ENCODE results near the gene ITSN1.

The ITSN1 gene

DNA sequence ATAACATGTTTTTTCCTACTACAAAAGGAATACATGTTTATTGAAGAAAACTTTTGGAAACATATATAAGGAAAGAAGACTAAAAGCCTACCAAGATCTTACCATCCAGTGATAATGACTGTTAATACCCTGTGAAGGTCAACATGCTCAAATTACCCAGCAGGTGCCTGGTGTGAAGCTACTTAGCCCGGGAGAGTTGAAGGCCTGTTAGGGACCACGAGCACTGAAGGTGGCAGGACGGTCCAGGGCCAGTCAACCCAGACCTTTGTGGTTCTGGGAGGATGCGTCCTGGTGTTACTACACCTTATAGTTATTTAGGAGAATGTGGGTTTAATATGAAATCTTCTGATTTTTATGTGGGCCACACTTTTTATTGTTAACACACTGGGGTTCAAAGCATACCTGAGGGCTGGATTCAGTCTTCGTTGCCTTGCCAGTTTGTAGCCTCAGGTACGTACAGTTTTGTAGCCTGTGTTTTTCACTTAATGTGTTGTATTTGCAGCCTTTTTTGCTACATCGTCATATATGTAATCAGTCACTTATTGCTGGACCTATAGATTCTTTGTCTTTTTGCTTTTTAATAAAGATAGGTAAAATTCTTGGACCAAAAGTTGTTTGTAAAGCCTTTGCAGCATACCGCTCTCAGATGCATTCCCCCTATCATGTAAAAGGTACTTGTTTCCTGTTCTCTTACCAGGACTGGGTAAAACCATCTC is 9.8 kb downstream of the ITSN1 start:
- no peak for ATAC-seq

DNA sequence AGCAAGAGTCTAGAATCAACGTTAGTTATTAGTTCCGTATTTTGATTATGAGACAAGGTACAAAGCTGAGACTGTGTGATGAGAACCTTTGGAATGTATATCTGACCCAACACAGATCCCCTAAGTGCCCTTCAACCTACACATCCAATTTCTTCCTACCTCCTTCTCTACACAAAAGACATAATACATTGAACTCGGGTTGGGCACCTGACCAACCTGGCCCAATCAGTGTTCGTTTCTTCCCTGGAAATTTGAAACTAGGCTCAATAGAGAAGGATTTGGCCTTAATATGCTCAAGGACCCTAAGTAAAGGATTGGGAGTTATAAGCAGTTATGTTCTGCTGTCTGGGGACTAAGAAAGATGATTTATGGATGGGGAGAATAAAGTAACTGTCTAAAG is 12.1 kb downstream of the ITSN1 start:
- no peak for TF ChIP-seq ZNF70 (CRISPR knock-in tag; IDR thresholded peaks at IDR 0.05)
- TF ChIP-seq, protein P1, sequence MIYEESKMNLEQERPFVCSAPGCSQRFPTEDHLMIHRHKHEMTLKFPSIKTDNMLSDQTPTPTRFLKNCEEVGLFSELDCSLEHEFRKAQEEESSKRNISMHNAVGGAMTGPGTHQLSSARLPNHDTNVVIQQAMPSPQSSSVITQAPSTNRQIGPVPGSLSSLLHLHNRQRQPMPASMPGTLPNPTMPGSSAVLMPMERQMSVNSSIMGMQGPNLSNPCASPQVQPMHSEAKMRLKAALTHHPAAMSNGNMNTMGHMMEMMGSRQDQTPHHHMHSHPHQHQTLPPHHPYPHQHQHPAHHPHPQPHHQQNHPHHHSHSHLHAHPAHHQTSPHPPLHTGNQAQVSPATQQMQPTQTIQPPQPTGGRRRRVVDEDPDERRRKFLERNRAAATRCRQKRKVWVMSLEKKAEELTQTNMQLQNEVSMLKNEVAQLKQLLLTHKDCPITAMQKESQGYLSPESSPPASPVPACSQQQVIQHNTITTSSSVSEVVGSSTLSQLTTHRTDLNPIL (CRISPR knock-in tag; IDR thresholded peaks at IDR 0.05; ENCODE audit: low read depth), result no peak
- no peak for TF ChIP-seq BACH2 (CRISPR knock-in tag; IDR thresholded peaks at IDR 0.05; ENCODE audit: borderline replicate concordance)
- TF ChIP-seq ARNTL (CRISPR knock-in tag; IDR thresholded peaks at IDR 0.05; ENCODE audit: borderline replicate concordance, low read depth), result no peak
- TF ChIP-seq ZFP30 (CRISPR knock-in tag; IDR thresholded peaks at IDR 0.05), result no peak
- TF ChIP-seq, protein P2, sequence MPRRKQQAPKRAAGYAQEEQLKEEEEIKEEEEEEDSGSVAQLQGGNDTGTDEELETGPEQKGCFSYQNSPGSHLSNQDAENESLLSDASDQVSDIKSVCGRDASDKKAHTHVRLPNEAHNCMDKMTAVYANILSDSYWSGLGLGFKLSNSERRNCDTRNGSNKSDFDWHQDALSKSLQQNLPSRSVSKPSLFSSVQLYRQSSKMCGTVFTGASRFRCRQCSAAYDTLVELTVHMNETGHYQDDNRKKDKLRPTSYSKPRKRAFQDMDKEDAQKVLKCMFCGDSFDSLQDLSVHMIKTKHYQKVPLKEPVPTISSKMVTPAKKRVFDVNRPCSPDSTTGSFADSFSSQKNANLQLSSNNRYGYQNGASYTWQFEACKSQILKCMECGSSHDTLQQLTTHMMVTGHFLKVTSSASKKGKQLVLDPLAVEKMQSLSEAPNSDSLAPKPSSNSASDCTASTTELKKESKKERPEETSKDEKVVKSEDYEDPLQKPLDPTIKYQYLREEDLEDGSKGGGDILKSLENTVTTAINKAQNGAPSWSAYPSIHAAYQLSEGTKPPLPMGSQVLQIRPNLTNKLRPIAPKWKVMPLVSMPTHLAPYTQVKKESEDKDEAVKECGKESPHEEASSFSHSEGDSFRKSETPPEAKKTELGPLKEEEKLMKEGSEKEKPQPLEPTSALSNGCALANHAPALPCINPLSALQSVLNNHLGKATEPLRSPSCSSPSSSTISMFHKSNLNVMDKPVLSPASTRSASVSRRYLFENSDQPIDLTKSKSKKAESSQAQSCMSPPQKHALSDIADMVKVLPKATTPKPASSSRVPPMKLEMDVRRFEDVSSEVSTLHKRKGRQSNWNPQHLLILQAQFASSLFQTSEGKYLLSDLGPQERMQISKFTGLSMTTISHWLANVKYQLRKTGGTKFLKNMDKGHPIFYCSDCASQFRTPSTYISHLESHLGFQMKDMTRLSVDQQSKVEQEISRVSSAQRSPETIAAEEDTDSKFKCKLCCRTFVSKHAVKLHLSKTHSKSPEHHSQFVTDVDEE (CRISPR knock-in tag; IDR thresholded peaks at IDR 0.05), result no peak
- TF ChIP-seq ZC3H10 (CRISPR knock-in tag; IDR thresholded peaks at IDR 0.05), result no peak
- TF ChIP-seq, protein P3, sequence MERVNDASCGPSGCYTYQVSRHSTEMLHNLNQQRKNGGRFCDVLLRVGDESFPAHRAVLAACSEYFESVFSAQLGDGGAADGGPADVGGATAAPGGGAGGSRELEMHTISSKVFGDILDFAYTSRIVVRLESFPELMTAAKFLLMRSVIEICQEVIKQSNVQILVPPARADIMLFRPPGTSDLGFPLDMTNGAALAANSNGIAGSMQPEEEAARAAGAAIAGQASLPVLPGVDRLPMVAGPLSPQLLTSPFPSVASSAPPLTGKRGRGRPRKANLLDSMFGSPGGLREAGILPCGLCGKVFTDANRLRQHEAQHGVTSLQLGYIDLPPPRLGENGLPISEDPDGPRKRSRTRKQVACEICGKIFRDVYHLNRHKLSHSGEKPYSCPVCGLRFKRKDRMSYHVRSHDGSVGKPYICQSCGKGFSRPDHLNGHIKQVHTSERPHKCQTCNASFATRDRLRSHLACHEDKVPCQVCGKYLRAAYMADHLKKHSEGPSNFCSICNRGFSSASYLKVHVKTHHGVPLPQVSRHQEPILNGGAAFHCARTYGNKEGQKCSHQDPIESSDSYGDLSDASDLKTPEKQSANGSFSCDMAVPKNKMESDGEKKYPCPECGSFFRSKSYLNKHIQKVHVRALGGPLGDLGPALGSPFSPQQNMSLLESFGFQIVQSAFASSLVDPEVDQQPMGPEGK (CRISPR knock-in tag; IDR thresholded peaks at IDR 0.05; ENCODE audit: borderline replicate concordance), result no peak
- no peak for TF ChIP-seq PPARA (CRISPR knock-in tag; IDR thresholded peaks at IDR 0.05; ENCODE audit: borderline replicate concordance)
- no peak for ATAC-seq

More for the DNA sequence above, 9.8 kb downstream of the ITSN1 start:
- TF ChIP-seq ZNF8 (CRISPR knock-in tag; IDR thresholded peaks at IDR 0.05), result no peak
- TF ChIP-seq, protein P2 (CRISPR knock-in tag; IDR thresholded peaks at IDR 0.05), result no peak
- no peak for TF ChIP-seq ZNF70 (CRISPR knock-in tag; IDR thresholded peaks at IDR 0.05)
- no peak for TF ChIP-seq ZNF565 (CRISPR knock-in tag; conservative IDR thresholded peaks at IDR 0.05; ENCODE audit: low read depth)
- TF ChIP-seq ZC3H10 (CRISPR knock-in tag; IDR thresholded peaks at IDR 0.05), result no peak
- TF ChIP-seq POU6F1 (CRISPR knock-in tag; IDR thresholded peaks at IDR 0.05; ENCODE audit: borderline replicate concordance, low read depth), result no peak
- no peak for TF ChIP-seq RARB (CRISPR knock-in tag; IDR thresholded peaks at IDR 0.05)
- no peak for TF ChIP-seq CSRNP3 (CRISPR knock-in tag; IDR thresholded peaks at IDR 0.05)
- no peak for TF ChIP-seq ZFP3 (CRISPR knock-in tag; IDR thresholded peaks at IDR 0.05)
